DMS153 treated with DMSO at 0.1 percent for 48 hours (cell line): Measurements from ENCODE around the gene TMEM167A.
A peak's percentile ranks its signal among the peaks of the same experiment; 100 is the strongest.

ENCODE experiments used
- DNase-seq: peaks from one replicate; lab custom pipeline; 2025; ENCODE audit not compliant: unreplicated experiment; lab: John Stamatoyannopoulos, UW

TMEM167A gene

DNA sequence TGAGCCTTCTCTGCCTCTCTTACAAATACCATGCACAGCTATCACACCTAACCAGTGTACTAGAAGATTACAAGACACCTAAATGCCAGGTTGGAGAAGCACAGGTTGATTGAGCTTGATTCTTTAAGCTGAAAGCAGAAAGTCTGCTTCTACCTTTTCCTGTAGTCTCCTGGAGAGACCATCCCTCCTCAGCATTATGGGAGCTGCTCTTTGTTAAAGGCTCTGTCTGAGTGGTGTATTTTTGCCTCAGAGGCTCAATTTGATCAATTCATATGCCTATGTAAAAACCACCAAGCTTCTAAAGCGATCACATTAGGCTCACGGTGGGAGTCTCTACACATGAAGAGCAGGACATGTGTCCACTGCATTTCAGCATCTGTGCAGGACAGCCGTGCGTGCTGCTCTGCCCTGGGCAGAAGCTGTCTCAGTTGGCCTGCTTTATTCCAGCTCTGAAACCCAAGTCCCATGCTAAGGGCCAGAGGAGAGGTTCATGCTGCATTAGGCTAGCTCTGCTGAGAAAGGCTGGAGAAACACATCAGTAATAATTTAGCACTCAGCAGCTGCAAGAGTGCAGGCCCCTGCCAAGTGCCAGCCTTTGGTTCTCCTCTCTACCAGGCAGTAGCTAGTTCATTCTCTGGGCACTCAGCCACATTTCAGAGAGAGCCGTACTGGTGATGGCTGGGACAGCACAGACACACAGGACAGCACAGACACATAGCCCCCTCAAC is 41.7 kb downstream of the TMEM167A start:
- peak; percentile 9 for DNase-seq

DNA sequence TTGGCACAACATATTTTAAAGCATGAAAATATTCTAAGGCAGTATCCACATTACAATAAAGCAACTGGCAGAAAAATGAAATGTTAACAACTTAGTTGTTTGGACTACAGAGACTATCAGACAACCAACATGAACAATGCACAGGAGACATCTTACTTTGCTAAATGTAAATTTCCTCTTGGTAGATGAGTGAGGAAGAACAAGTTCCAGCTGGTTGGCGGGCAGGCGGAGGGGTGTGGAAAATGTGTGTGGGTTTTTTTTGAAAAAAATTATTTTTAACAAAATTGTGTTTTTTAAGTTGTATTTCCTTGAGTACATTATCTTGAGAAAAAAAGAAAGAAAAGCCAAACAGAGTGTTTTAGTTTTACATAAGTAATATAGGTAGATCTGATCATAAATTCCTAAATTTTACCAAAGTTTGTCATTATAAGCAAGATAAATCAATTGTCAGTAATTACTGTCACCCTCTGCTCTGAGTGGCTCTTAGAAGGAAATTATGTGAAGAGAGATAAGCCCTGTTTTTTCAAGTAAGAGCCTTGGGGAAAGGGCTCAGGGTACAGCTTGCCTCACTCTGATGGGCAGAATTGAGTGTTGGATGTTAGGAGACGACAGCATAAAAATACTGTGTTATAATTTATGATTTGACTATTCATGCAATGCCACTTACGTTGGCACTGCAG is 42.5 kb downstream of the TMEM167A start:
- DNase-seq = no peak

DNA sequence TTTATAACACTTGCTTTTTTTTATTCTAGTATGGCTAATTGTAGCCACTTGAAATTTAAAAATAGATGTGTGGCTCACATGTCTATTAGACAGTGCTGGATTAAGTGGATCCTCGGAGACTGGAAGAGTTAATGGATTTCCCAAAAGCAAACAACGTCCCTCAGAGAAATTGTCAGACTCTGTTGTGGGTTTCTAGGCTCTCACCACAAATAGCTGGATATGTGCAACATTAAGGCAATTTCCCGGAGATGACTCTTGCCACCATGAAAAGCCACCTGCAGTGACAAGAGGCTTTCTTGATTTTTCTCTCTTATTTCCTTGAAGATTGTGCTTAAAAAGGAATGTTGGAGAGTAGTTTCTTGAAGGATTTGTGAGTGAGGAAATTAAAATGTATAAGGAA is 43.2 kb downstream of the TMEM167A start:
- peak; percentile 4 for DNase-seq

DNA sequence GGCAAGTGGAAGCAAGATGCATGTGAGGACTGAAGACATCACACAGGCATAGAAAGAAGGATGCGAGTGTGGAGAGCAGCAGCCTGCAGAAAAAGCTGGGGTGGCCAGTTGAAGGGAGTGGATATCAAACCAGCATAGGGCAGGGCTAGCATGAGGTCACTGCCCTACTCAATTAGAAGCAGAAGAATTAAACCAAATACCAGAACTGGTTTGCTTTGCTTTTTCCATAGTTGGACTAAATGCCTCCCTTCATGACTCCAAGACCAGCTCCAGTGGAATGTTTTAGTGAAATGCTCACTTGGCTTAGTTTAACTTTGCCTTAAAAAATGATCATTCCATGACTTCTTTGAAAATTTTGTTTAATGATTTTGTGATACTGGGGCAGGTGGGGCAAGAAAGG is 45.8 kb downstream of the TMEM167A start:
- no peak for DNase-seq

DNA sequence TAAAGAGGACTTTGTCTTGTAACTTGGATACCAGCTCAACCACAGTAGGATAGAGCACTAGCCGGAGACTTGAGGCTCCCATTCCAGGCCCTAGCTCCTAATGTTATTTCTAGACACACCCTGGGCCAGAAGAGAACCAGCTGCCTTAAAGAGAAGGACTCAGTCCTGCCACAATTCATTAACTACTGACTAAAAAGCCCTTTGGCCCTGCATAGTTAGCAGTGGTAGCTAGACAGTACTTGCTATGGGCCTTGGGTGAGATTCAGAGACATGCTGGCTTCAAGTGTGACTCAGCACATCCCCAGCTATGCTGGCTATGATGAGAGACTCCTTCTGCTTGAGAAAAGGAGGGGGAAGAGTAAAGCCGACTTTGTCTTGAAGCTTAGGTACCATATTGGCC is 47.3 kb downstream of the TMEM167A start:
- DNase-seq = no peak

DNA sequence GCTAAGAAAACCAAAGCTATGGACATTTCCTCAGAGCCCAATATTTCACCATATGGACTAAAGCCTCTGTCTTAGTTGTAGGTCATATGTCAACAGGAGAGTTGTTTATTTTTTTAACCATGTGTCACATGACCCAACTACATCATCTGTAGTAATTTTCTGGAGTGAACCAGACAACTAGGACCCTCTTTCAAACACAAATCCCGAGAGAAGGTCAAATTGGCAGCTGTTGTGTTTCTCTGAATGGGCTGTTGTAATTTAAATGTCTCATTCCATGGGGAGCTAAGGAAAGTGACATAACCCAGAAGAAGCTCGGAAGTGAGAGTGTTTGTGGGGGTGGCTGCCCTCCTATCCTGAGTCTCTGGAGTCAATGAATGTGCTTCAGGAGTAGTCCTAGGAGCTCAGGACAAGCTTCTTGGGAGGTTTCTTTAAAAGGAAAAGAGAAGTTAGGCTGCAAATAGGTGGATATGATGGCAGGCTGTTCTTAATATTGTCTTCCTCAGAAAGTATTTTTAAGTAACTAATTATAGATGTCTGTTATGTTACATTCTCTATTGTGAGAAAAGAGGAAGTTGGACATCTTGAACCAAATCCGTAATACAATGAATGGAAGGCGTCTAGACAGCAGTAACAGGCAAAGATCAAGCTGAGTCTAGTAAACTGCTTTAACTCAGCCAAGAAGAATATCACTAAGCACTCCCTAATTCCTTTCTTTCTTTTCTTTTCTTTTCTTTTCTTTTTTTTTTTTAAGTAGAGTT is 50.1 kb downstream of the TMEM167A start:
- DNase-seq = no peak

DNA sequence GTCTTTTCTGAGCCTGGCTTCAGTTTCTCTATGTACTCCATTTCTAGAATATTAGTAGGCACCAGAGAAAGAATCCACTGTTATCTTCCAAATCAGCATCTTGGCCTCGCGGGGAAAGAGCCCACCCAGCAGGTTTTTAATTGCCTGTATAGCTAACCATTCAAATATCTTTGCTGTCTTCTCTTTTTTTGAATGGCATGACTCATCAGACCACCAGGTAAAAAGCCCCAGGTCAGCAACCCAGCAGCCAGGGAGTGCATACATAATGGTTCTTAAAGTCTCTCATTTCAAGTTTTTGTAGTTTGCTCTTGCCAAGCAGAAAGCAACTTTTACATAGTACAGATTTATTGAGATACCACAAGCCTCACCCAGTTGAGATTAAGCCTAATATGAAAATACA is 50.7 kb downstream of the TMEM167A start:
- DNase-seq = no peak

DNA sequence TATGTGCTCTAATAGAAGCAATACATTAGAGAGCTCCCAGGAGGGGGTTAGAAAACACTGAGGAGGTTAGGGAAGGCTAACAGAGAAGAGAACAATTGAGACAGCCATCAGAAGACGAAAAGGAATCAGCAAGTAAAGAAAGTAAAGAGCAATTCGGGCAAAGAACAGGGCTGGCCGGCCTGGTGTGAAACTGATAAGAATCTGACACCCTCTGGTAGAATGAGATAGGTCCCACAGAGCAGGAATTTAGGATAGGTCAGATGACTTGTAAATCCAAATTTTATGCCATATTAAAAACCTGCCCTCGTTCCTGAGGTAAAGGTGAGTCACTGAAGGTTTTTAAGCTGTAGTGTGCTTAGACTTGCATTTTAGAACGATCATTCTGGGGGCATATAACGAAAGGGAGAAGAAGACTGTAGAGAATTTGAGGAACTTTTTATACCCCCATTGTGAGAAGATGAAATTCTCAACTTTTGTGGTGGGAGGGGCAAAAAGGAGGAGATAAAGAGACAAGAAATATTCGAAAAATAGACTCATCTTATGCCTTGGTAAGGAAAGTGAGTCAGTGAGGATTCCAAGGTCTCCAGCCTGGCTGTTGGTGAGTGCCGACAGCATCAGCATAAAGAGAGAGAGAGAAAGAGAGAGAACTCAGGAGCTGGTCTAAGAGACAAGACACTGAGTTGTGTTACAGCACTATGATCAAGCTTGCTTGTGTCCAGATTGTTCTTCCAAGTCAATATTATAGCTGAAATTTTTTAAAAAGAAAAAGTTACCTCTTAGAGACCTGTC is 51.3 kb downstream of the TMEM167A start:
- no peak for DNase-seq

DNA sequence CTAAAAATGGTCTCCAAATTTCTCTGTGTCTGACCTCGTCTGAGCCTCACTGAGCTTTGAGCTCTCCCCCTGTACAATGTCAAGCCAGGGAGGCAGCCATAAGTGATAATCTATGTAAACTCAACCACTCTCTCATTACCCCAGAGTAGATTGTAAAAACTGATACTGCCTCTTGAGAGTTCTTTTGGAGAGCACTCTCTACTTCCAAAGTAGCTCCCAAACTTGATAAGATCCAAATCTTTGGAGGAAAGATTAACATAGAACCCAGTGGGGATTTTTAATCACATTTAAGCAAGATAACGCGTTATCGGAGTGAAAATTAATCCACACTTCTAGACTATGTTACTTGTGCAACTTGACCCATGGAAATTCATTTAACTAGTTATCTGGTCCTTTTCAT is 54.9 kb downstream of the TMEM167A start:
- DNase-seq = no peak

DNA sequence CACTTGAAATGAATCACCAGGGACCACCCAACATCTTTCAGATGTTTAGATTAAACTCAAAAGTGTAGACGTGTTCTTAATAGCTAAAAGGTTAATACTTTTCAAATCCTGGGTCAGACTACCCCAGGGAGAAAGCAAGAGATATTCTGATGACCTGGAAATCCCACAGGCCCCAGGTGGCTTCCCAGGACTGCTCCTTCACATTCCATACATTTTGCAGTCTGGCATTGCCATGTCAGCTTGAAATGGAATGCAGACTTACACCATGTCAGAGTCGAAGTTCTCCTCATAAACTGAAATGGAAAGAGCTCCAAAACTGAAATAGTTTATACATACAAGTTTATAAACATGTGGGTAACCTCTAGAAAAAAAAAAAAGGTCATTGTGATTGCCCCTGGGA is 61.5 kb downstream of the TMEM167A start:
- no peak for DNase-seq

DNA sequence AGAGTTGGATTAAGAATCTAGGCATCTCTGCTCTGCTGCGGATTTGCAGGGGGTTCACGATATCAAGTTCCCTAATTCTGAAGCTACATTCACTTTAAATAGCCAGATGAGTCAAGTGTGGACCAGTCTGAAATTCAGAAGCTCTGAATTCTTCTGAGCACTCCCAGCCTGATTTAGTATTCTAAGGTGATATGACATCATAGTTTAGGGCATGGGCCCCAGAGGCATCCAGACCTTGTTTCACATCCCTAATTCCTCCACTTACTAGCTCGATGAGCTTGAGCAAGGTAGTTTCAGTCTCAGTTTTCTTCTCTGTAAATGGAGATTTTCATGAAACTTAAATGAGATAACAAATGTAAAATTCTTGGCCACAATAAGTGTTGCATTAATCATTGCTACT is 65.2 kb downstream of the TMEM167A start:
- DNase-seq = no peak

DNA sequence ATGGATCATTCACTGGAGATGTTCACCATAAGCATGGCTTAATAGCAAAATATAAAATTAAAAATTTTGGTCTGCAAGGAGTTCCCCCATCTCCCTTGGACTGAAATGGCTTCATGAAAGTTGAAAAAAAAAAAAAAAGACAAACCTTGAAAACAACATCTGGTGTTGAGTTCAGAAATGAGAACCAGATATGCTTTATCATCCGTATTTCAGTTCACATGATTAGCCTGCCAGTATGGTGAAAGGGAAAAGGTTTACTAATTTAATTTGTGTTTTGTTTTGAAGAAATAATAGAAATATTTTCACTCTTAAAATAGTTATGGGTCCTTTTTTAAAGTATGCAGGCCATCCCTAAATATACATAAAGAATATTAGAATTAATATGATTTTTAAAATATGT is 67.8 kb downstream of the TMEM167A start:
- DNase-seq = no peak

DNA sequence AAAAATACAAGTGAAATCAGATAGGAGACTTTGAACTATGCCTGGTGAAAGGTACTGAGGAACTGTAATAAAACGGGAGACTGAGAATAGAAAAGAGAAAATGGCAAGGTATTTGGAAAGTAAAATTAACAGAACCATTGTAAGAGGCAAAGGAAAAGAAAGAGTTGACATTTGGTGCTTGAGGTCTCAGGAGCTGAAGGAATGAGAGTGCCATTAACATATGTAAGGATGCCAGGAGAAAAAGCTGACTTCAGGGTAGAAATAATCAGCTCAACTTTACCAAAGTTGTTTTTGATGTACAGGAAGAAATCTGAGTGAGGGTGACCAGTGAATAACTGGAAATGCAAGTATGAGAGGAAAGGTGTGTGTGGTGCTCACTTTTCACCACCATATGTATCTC is 69.4 kb downstream of the TMEM167A start:
- no peak for DNase-seq

DNA sequence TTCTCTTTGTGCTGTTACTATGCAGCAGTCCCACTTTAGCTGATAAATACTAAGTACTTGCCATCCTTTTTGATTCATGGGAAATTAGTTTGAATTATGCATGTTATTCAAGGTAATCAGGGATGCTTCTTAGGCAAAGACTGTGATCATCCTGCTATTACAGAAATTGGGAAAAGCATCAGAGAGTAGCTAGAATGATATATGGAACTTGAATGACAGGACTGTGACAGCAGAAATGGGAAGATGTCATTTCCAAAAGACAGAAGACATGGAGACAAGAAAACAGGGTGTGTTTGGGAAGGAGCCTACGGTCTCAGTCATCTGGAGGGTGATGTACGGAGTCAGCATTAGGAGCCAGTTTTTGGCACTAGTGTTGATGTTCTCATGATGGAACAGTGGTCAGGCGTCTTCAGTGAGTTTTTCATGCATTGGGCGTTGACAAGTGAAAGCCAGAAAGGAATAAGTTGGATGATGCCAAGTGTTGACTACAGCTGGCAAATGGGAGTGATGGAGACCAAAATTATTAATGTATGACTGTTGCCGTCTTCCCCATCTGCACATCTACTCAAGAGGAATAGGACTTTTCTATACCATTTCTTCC is 70.4 kb downstream of the TMEM167A start:
- DNase-seq = no peak

DNA sequence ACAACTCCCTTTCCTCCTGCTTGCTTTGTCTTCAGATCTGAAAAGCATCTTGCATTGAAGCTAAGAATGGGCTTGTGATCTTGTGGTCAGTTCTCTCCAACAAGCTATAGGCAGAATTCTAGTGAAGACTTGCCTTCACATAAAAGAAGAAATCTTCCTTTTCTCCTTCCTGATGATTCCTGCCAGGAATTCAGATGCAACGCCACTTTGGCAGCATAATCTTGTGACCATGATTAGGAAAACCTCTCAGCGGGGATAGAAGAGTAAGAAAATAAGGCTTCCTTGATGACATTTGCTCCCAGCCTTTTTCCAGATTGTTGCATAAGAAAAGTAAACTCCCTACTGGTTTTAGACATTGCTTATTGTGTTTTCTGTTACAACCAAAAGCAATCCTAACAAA is 73.4 kb downstream of the TMEM167A start:
- no peak for DNase-seq
